NOMO-1 (cell line): ENCODE measurements around the gene IL1RN.

Source experiments
- DNase-seq, 2 experiments: peaks; one replicate each; lab custom pipeline; 2025; ENCODE audit not compliant: unreplicated experiment in 2 of 2; lab: John Stamatoyannopoulos, UW

The IL1RN gene

GRCh38 chr2:113171334-113172075 is 44.1 kb downstream of the IL1RN start:
- DNase-seq = no peak

- no peak for DNase-seq
Observed at GRCh38 chr2:113172721-113173541, 45.5 kb downstream of the IL1RN start.

- peak; percentile 87 to 90 for DNase-seq
Observed at GRCh38 chr2:113173542-113174375, 46.4 kb downstream of the IL1RN start, which contains the start of gene PSD4. Gene PSD4 (plus strand): TSS chr2:113173971. CDS start chr2:113182457, 8,486 bp downstream.

- DNase-seq = no peak
Observed at GRCh38 chr2:113174376-113174750, 47.0 kb downstream of the IL1RN start.

- DNase-seq = peak; percentile 9 to 18
Observed at GRCh38 chr2:113175042-113175628, 47.7 kb downstream of the IL1RN start.

GRCh38 chr2:113175736-113176695 is 48.6 kb downstream of the IL1RN start:
- no peak for DNase-seq

- DNase-seq = no peak
Observed at GRCh38 chr2:113176696-113177355, 49.4 kb downstream of the IL1RN start.

GRCh38 chr2:113178069-113178746 is 50.8 kb downstream of the IL1RN start:
- no peak for DNase-seq

GRCh38 chr2:113178891-113179290 is 51.5 kb downstream of the IL1RN start:
- no peak for DNase-seq

GRCh38 chr2:113179446-113180045 is 52.1 kb downstream of the IL1RN start:
- DNase-seq = no peak

GRCh38 chr2:113180131-113180946 is 52.9 kb downstream of the IL1RN start:
- no peak for DNase-seq

GRCh38 chr2:113181258-113182051 is 54.1 kb downstream of the IL1RN start:
- DNase-seq = no peak

GRCh38 chr2:113182471-113183260 is 55.3 kb downstream of the IL1RN start:
- DNase-seq = no peak

- no peak for DNase-seq
Observed at GRCh38 chr2:113183264-113183663, 55.9 kb downstream of the IL1RN start.
